ENCODE data around the gene TOP1. TPM values are rescaled to one million over a fixed set of nuclear protein-coding genes. Genes with fewer than 3 reads are reported as not detected.

TOP1 gene
- polyA plus RNA-seq, 3 donors = 6.9 to 11.5 (median 11.5) TPM

DNA sequence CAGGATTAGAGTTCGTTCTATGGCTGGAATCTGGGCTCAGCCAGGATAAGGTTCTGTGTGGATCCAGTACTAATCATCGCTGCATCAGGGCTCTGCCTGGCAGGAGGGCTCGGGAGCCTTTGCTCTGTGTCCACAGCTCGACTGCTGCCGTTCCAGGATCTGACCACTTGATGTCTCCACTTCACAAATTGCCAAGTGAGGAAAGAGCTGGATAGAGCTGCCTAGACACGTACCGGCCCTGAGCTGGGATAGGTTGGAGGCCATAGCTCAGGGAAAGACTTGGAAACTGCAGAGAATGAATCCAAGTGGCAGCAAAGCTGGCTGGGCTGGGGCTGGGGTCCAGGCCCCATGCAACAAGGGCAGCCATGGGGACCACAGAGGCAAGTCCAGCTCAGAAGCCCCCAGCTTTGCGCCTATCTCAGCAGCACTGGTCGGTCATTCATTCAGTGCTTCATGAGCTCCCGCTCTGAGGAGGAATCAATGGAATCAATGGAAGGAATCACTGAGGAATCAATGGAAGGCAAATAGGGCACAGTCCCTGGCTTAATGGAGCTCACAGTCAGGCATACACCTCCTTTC is 38.0 kb upstream of the TOP1 start:
- peak overlapping the region; percentile 17 for H3K9ac ChIP-seq (ENCODE audit: insufficient read depth, low read length, poor library complexity, severe bottlenecking)
- peak overlapping the region in 1 of 3 experiments; percentile 61 for H3K4me3 ChIP-seq (replicated peaks in 1 of 3; ENCODE audit: low read depth in 2 of 3, low read length in 3 of 3)
- WGBS (ENCODE audit: insufficient coverage) = 13% methylated on average over 8 of the region's 10 CpGs
- H3K4me1 ChIP-seq (ENCODE audit: control insufficient read depth in 1 of 2, insufficient read depth in 2 of 2, low read length in 2 of 2) = peaks cover 24% of the 10 kb centered on the region in 2 donors
- peak overlapping the region; percentile 66 for H3K4me2 ChIP-seq (replicated peaks; ENCODE audit: extremely low read depth, low read length, poor library complexity, severe bottlenecking)
- peaks cover 27% of the 10 kb centered on the region for H3K4me1 Mint-ChIP-seq
- no peaks in the 10 kb centered on the region for H3K9me3 ChIP-seq (replicated peaks in 1 of 2; ENCODE audit: control insufficient read depth in 1 of 2, insufficient read depth in 1 of 2, low read length in 2 of 2)
- H2AFZ ChIP-seq (ENCODE audit: insufficient read depth, low read depth, low read length, poor library complexity, severe bottlenecking) = peak overlapping the region; percentile 78
- H3K27ac Mint-ChIP-seq = peak overlapping the region; percentile 95 to 99 (median 98)
- TF ChIP-seq, protein P1, sequence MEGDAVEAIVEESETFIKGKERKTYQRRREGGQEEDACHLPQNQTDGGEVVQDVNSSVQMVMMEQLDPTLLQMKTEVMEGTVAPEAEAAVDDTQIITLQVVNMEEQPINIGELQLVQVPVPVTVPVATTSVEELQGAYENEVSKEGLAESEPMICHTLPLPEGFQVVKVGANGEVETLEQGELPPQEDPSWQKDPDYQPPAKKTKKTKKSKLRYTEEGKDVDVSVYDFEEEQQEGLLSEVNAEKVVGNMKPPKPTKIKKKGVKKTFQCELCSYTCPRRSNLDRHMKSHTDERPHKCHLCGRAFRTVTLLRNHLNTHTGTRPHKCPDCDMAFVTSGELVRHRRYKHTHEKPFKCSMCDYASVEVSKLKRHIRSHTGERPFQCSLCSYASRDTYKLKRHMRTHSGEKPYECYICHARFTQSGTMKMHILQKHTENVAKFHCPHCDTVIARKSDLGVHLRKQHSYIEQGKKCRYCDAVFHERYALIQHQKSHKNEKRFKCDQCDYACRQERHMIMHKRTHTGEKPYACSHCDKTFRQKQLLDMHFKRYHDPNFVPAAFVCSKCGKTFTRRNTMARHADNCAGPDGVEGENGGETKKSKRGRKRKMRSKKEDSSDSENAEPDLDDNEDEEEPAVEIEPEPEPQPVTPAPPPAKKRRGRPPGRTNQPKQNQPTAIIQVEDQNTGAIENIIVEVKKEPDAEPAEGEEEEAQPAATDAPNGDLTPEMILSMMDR (IDR thresholded peaks at IDR 0.05) = peak; percentile 85
- no peaks in the 10 kb centered on the region for H3K36me3 ChIP-seq (replicated peaks in 1 of 2; ENCODE audit: control insufficient read depth in 1 of 2, insufficient read depth in 2 of 2, low read length in 2 of 2)
- H3K4me3 Mint-ChIP-seq = peak overlapping the region; percentile 59 to 70
- H3K79me2 ChIP-seq (ENCODE audit: insufficient read depth, low read length) = peaks cover 3% of the 10 kb centered on the region
- H3K9me3 Mint-ChIP-seq = peaks cover 0 to 5% (median 0%) of the 10 kb centered on the region in 7 donors
- no peaks in the 10 kb centered on the region for H3K27me3 ChIP-seq (ENCODE audit: control insufficient read depth in 2 of 2, insufficient read depth in 2 of 2, low read length in 2 of 2)
- intact Hi-C loops (cut with micrococcal nuclease) = loop anchor here (1.0 to 10.0 kb wide), 5 partner anchors 11 to 102 kb away; partner anchors contain the start of gene TOP1 (in 2 of the 2)
- peaks cover 0 to 3% (median 2%) of the 10 kb centered on the region in 3 donors for H3K27me3 Mint-ChIP-seq (ENCODE audit: low read depth in 3 of 3)
- peaks cover 3% of the 10 kb centered on the region for H4K20me1 ChIP-seq (ENCODE audit: insufficient read depth, low read length)
- peak; percentile 69 to 81 (median 79) for DNase-seq
- peak overlapping the region; percentile 80 to 90 for H3K27ac ChIP-seq (ENCODE audit: low read depth in 1 of 2, low read length in 2 of 2)
- H3K36me3 Mint-ChIP-seq = no peaks in the 10 kb centered on the region

DNA sequence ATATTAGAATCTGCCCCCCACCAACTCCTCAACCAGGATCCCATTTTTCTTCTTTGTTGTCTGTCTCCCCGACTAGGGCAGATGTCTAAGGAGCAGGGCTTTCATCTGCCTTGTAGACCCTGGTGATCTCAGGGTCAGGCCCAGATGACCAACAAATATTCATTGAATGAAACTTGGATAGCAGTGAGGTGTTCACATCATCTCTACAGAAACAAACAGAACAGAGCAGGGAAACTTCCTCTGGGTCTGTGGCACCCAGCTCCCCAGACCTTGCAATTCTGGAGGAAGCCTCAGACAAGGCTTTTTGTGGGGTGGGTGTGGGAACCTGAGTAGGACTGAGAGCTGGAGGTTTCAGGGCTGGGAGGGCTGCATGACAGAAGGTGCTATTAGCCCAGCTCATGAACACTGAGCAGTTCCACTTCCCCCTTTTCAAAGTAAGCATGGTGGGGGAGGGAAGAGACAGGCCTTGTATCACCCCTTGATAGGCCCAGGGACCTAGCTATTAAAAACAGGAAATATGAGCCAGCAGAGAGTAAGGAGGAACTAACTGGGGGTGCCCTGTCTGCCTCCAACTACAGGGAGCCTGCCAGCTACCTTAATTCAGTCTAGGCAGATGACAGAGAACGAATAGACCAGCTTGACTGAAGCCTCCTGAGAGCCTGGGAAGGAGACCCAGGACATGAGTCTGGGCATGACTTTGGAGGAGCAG is 37.3 kb upstream of the TOP1 start:
- intact Hi-C loops (cut with micrococcal nuclease) = loop anchor here (1.0 to 10.0 kb wide), 5 partner anchors 10 to 101 kb away; partner anchors contain the start of gene TOP1 (in 2 of the 2)
- H3K27ac Mint-ChIP-seq = peak overlapping the region; percentile 95 to 99 (median 98)
- DNase-seq = peak; percentile 94 to 97 (median 96)
- peaks cover 0 to 3% (median 2%) of the 10 kb centered on the region in 3 donors for H3K27me3 Mint-ChIP-seq (ENCODE audit: low read depth in 3 of 3)
- Histone ChIP-seq H3K4me1 (ENCODE audit: control insufficient read depth in 1 of 2, insufficient read depth in 2 of 2, low read length in 2 of 2) (peaks cover 24% of the 10 kb centered on the region in 2 donors), H3K27ac (ENCODE audit: low read depth in 1 of 2, low read length in 2 of 2) (peak overlapping the region; percentile 80 to 90), H3K27me3 (ENCODE audit: control insufficient read depth in 2 of 2, insufficient read depth in 2 of 2, low read length in 2 of 2) (no peaks in the 10 kb centered on the region), H3K4me2 (replicated peaks; ENCODE audit: extremely low read depth, low read length, poor library complexity, severe bottlenecking) (peak overlapping the region; percentile 66), H3K4me3 (replicated peaks in 1 of 3; ENCODE audit: low read depth in 2 of 3, low read length in 3 of 3) (peak overlapping the region in 1 of 3 experiments; percentile 61), H2AFZ (ENCODE audit: insufficient read depth, low read depth, low read length, poor library complexity, severe bottlenecking) (peak overlapping the region; percentile 78), H4K20me1 (ENCODE audit: insufficient read depth, low read length) (peaks cover 3% of the 10 kb centered on the region), H3K9me3 (replicated peaks in 1 of 2; ENCODE audit: control insufficient read depth in 1 of 2, insufficient read depth in 1 of 2, low read length in 2 of 2) (no peaks in the 10 kb centered on the region), H3K36me3 (replicated peaks in 1 of 2; ENCODE audit: control insufficient read depth in 1 of 2, insufficient read depth in 2 of 2, low read length in 2 of 2) (no peaks in the 10 kb centered on the region), H3K9ac (ENCODE audit: insufficient read depth, low read length, poor library complexity, severe bottlenecking) (peak overlapping the region; percentile 47), H3K79me2 (ENCODE audit: insufficient read depth, low read length) (peaks cover 3% of the 10 kb centered on the region)
- WGBS (ENCODE audit: insufficient coverage) = 30% methylated on average over 2 of the region's 2 CpGs
- peak overlapping the region; percentile 67 to 90 for H3K4me3 Mint-ChIP-seq
- TF ChIP-seq, protein P1 (IDR thresholded peaks at IDR 0.05) = no peak
- no peaks in the 10 kb centered on the region for H3K36me3 Mint-ChIP-seq
- H3K4me1 Mint-ChIP-seq = peaks cover 27% of the 10 kb centered on the region
- H3K9me3 Mint-ChIP-seq = peaks cover 0 to 4% (median 0%) of the 10 kb centered on the region in 7 donors

Measured in CD14-positive monocyte (primary cell).